NB4 (cell line): Measurements from ENCODE around the gene PTPRG.

Source experiments
- CTCF ChIP-seq: IDR thresholded peaks from one replicate; pipeline ENCODE4 v1.5.1; 2012; ENCODE audit warnings: low read depth, low read length
- MAX ChIP-seq: IDR thresholded peaks from 2 replicates; pipeline ENCODE4 v1.6.1; 2011; ENCODE audit warnings: low read depth, low read length
- MYC ChIP-seq: IDR thresholded peaks from 2 replicates; pipeline ENCODE4 v1.6.1; 2011; ENCODE audit warnings: low read depth, low read length
- POLR2A ChIP-seq: IDR thresholded peaks from 2 replicates; pipeline ENCODE4 v1.6.1; 2011; ENCODE audit warnings: mild to moderate bottlenecking; ENCODE audit not compliant: insufficient read length; ENCODE audit errors: extremely low read depth

DNA sequence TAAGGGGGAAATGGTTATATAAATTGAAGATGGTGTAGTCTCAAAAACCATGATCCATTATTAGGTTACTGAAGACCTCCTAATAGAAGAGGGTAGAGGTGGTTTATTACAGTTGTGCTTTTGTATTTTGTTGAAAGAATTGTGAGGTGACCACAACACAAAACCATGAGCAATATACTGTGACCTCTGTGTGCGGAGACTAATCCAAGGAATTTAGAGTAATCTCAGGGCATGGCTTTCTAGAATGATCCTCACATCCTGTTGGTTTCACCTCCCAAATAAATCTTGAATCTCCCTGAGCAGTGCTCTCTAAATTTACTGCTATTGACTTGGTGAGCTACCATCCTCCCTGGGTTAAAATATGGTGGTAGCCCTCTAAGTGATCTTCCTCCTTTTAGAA is 52.3 kb downstream of the PTPRG start:
- TF ChIP-seq CTCF: no peak
- TF ChIP-seq POLR2A: no peak
- TF ChIP-seq MYC: no peak
- no peak for TF ChIP-seq MAX
